Esophagus squamous epithelium (tissue), 4 donors: Measurements from ENCODE around the gene PSG11.
"Not testable (repeated sequence)": the region's sequence is repeated elsewhere in the genome, so short reads cannot be mapped to it uniquely, and the experiment has no call there.

Experiments
- POLR2A ChIP-seq, 4 donors: fragments of 450-650 bp; IDR thresholded peaks; one replicate each; pipeline ENCODE4 v1.6.1; 2017; ENCODE audit warnings: antibody characterized with exemption in 4 of 4, mild to moderate bottlenecking in 4 of 4, moderate library complexity in 3 of 4
- TF ChIP-seq, protein P1 (sequence below), 6 experiments: fragments of 450-650 bp in 4 of 6; fragments of 200-600 bp in 2 of 6; sonication (generic) in 2 of 6; IDR thresholded peaks; one replicate each; pipeline ENCODE4 v1.5.1; 2016 to 2019; ENCODE audit warnings: antibody characterized with exemption in 6 of 6, mild to moderate bottlenecking in 4 of 6, moderate library complexity in 4 of 6

DNA sequence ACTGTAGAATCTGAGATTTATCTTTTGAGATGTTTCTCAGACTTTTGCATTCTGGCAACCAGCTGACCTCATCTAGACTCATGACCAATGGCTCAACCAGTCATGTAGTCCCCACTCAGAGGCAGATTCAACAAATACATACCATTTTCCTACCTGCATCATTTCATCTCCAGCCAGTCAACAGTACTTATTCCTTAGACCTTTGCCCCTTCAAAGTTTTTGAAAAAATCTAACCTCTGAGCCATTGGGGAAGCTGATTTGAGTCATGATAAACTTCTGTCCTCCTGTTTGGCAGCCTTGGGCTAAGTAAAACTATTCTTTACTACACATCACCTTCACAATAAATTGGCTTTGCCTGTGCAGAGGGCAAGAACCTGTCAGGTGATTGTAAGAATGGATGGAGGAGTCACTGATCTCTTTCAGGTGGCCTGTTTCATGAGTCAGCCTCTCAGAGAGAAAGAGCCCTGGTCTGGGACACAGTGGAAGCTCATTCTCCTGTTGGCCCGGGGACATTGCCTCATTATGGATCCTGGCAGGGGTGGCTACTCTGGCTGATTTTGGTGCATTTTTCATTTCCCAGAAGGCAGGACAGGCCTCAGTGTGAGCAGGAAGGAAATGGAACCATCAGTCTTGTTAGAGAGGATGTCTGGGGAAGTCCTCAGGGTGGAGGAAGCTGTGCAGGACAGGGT lies 17.4 kb upstream of the PSG11 start:
- not testable (repeated sequence) for TF ChIP-seq POLR2A (IDR thresholded peaks at IDR 0.05)
- TF ChIP-seq, protein P1, sequence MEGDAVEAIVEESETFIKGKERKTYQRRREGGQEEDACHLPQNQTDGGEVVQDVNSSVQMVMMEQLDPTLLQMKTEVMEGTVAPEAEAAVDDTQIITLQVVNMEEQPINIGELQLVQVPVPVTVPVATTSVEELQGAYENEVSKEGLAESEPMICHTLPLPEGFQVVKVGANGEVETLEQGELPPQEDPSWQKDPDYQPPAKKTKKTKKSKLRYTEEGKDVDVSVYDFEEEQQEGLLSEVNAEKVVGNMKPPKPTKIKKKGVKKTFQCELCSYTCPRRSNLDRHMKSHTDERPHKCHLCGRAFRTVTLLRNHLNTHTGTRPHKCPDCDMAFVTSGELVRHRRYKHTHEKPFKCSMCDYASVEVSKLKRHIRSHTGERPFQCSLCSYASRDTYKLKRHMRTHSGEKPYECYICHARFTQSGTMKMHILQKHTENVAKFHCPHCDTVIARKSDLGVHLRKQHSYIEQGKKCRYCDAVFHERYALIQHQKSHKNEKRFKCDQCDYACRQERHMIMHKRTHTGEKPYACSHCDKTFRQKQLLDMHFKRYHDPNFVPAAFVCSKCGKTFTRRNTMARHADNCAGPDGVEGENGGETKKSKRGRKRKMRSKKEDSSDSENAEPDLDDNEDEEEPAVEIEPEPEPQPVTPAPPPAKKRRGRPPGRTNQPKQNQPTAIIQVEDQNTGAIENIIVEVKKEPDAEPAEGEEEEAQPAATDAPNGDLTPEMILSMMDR (IDR thresholded peaks at IDR 0.05): not testable (repeated sequence)
